ENCODE measurements around the gene SPAG6. TPM values are rescaled to one million over a fixed set of nuclear protein-coding genes. Genes with fewer than 3 reads are reported as not detected.

Gene SPAG6
- total and polyA plus RNA-seq, 4 donors = 0.23 TPM; not detected in 3

DNA sequence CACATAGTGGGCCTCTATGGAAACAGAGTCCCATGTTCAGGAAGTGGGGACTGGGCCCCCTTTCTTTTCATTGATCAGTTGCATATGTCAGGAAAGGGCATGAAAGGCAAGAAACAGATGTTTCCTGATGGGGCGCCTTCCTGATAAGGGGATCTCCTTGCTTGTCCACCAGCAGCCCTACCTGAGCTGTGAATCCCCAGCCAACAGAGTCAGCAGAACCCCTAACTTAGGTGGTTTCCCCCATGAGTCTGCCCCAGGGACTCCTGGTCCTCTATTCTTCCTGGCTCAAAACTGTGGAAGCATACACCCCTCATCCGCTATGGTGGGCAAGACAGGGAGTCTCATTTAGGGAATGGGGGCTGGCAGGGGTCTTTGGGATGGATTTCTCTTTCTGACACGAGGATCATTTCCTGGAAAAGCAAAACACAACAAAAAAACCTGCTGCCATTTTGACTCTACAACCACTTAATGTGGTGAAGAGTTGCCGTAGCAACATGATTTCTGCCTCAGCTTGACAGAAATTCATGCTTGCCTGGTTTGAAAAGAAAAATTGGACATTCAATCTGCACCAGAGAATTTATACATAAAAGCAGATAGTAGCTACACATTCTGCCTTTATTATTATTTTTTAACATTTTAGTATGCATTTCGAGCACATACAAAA is 119.8 kb downstream of the SPAG6 start:
- no peaks in the 10 kb centered on the region for H3K9me3 ChIP-seq (ENCODE audit: control insufficient read depth in 4 of 4, low read length in 3 of 4)
- H3K9ac ChIP-seq (ENCODE audit: low read depth in 1 of 2, low read length in 2 of 2) = no peak overlapping the region
- no peaks in the 10 kb centered on the region for H3K36me3 ChIP-seq (ENCODE audit: control insufficient read depth in 4 of 4, insufficient read depth in 3 of 4, low read depth in 1 of 4, low read length in 3 of 4)
- TF ChIP-seq YY1 (IDR thresholded peaks at IDR 0.05) = no peak
- TF ChIP-seq CTCF (IDR thresholded peaks at IDR 0.05; ENCODE audit: low read depth, low read length, missing input control) = no peak
- no peak for TF ChIP-seq SP1 (IDR thresholded peaks at IDR 0.05)
- no peak for TF ChIP-seq HNF4A (conservative IDR thresholded peaks at IDR 0.05)
- no peak for TF ChIP-seq FOXA1 (IDR thresholded peaks at IDR 0.05)
- no peak for TF ChIP-seq RAD21 (IDR thresholded peaks at IDR 0.05)
- peaks cover 0 to 21% (median 16%) of the 10 kb centered on the region in 4 donors for H3K4me1 ChIP-seq (ENCODE audit: control insufficient read depth in 4 of 4, insufficient read depth in 4 of 4, low read length in 3 of 4)
- DNase-seq (ENCODE audit: low spot score) = peak; percentile 20
- WGBS = 95% methylated on average over 5 of the region's 5 CpGs
- no peak overlapping the region for H3K27ac ChIP-seq (ENCODE audit: low read depth in 1 of 2, low read length in 2 of 2)
- peaks cover 0 to 5% (median 2%) of the 10 kb centered on the region in 4 donors for H3K27me3 ChIP-seq (ENCODE audit: control insufficient read depth in 4 of 4, insufficient read depth in 4 of 4, low read length in 3 of 4)
- no peak overlapping the region for H3K4me3 ChIP-seq (ENCODE audit: low read depth in 1 of 3, low read length in 3 of 3)

GRCh38 chr10:22466763-22467334 is 121.6 kb downstream of the SPAG6 start:
- Histone ChIP-seq H3K4me3 (ENCODE audit: low read depth in 1 of 3, low read length in 3 of 3) (no peak overlapping the region), H3K9ac (ENCODE audit: low read depth in 1 of 2, low read length in 2 of 2) (no peak overlapping the region), H3K27me3 (ENCODE audit: control insufficient read depth in 4 of 4, insufficient read depth in 4 of 4, low read length in 3 of 4) (peaks cover 0 to 10% (median under 1%) of the 10 kb centered on the region in 4 donors), H3K36me3 (ENCODE audit: control insufficient read depth in 4 of 4, insufficient read depth in 3 of 4, low read depth in 1 of 4, low read length in 3 of 4) (no peaks in the 10 kb centered on the region), H3K27ac (ENCODE audit: low read depth in 1 of 2, low read length in 2 of 2) (no peak overlapping the region), H3K9me3 (ENCODE audit: control insufficient read depth in 4 of 4, low read length in 3 of 4) (no peaks in the 10 kb centered on the region), H3K4me1 (ENCODE audit: control insufficient read depth in 4 of 4, insufficient read depth in 4 of 4, low read length in 3 of 4) (peaks cover 0 to 21% (median 16%) of the 10 kb centered on the region in 4 donors)
- WGBS = 51% methylated on average over 3 of the region's 3 CpGs
- no peak for DNase-seq (ENCODE audit: low spot score)
- TF ChIP-seq GABPA (IDR thresholded peaks at IDR 0.05 in 1 of 2, conservative IDR thresholded peaks at IDR 0.05 in 1 of 2) (no peak), RXRA (IDR thresholded peaks at IDR 0.05) (no peak), TAF1 (conservative IDR thresholded peaks at IDR 0.05) (no peak), JUND (IDR thresholded peaks at IDR 0.05) (no peak), EGR1 (IDR thresholded peaks at IDR 0.05; ENCODE audit: low read depth in 2 of 2) (no peak)

Small RNA genes lying within 50 kb of the gene (small RNA-seq; reads per million reads assigned to genes)
- 0.07 reads per million for gene AL158211.3

Other genes starting within 250 kb of the SPAG6 start
- not detected for gene EBLN1, start 127.5 kb upstream of the SPAG6 start, total RNA-seq
- not detected for gene EBLN1, start 127.5 kb upstream of the SPAG6 start, polyA plus RNA-seq
- gene COMMD3, start 29.1 kb upstream of the SPAG6 start, total RNA-seq = 10 to 100 TPM; 18.3 to 30.8 TPM
- 10 to 100 TPM; 20.9 to 62.0 TPM for gene COMMD3, start 29.1 kb upstream of the SPAG6 start, polyA plus RNA-seq
- 10 to 100 TPM; 24.6 to 28.7 TPM for gene BMI1, start 24.4 kb upstream of the SPAG6 start, total RNA-seq
- gene BMI1, start 24.4 kb upstream of the SPAG6 start, polyA plus RNA-seq = 10 to 100 TPM; 13.2 to 14.5 TPM

Measured in liver (tissue), 10 donors.